Suprapubic skin (tissue), 4 donors: ENCODE results near the gene ACE. TPM values are rescaled to one million over a fixed set of nuclear protein-coding genes. Genes with fewer than 3 reads are reported as not detected.
A peak's percentile ranks its signal among the peaks of the same experiment; 100 is the strongest.

Experiments
- DNase-seq, 2 donors: peaks; one replicate each; pipeline ENCODE4 v3.0.0-alpha.2; 2019; ENCODE audit warnings: low spot score in 2 of 2
- H3K27ac ChIP-seq: fragments of 200-600 bp; sonication (generic); one replicate; pipeline ENCODE4 v1.5.1; 2019
- H3K27me3 ChIP-seq: fragments of 200-600 bp; sonication (generic); one replicate; pipeline ENCODE4 v1.5.1; 2019
- H3K36me3 ChIP-seq: fragments of 200-600 bp; sonication (generic); one replicate; pipeline ENCODE4 v1.5.1; 2019
- H3K4me1 ChIP-seq: fragments of 200-600 bp; sonication (generic); one replicate; pipeline ENCODE4 v1.5.1; 2019
- H3K4me3 ChIP-seq: fragments of 200-600 bp; sonication (generic); one replicate; pipeline ENCODE4 v1.5.1; 2019; ENCODE audit warnings: mild to moderate bottlenecking
- H3K9me3 ChIP-seq: fragments of 200-600 bp; sonication (generic); one replicate; pipeline ENCODE4 v1.5.1; 2019
- EP300 ChIP-seq: sonication (generic); formaldehyde crosslinking; IDR thresholded peaks from one replicate; pipeline ENCODE4 v1.6.1; 2017; ENCODE audit warnings: antibody characterized with exemption
- POLR2A ChIP-seq, 2 donors: fragments of 450-650 bp; IDR thresholded peaks; one replicate each; pipeline ENCODE4 v1.6.1; 2017; ENCODE audit warnings: antibody characterized with exemption in 2 of 2, mild to moderate bottlenecking in 2 of 2, moderate library complexity in 2 of 2
- POLR2AphosphoS5 ChIP-seq, 3 donors: sonication (generic); formaldehyde crosslinking; IDR thresholded peaks; one replicate each; pipeline ENCODE4 v1.6.1; 2017; ENCODE audit warnings: antibody characterized with exemption in 3 of 3
- WGBS: methylation state at CpG from one replicate; pipeline ENCODE4 v1.1.5; 2018; 5-methylcytosine and 5-hydroxymethylcytosine counted together
- total RNA-seq, 4 donors: library from RNA; depleted of rRNA; stranded (reverse); fragments of >200 nt; gene quantifications; one replicate each; pipeline ENCODE4 v1.1.0, GENCODE V29; 2016
- TF ChIP-seq, protein P1 (sequence below), 2 donors: fragments of 200-600 bp in 1 of 2; fragments of 450-650 bp in 1 of 2; sonication (generic) in 1 of 2; IDR thresholded peaks; one replicate each; pipeline ENCODE4 v1.5.1; 2016 to 2019; ENCODE audit warnings: antibody characterized with exemption in 2 of 2, mild to moderate bottlenecking in 1 of 2, moderate library complexity in 1 of 2

The ACE gene
- total RNA-seq, 4 donors from 2014 or later: 0.79 to 6.3 (median 4.0) TPM

DNA sequence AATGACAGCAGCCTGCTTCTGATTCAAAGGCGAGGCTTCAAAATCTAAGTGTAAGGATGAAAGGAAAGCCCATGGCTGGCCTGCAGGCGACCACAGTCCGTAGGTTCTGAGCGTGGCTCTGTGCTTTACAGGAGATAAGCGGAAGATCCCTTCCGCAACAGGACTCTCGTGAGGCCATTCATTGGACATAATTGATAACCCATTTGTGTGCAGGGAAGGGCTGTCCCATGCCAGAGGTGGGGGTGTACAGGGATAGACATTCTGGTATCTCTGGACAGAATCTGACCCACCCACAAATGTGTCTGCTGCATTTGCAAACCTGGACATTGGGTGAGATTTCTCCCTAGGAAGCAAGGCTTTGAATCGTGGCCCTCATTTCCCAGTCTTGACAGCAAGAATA is 34.8 kb upstream of the ACE start:
- H3K36me3 ChIP-seq: peaks cover 4% of the 10 kb centered on the region
- DNase-seq: no peak
- H3K4me3 ChIP-seq: no peak overlapping the region
- no peaks in the 10 kb centered on the region for H3K9me3 ChIP-seq
- WGBS: 85% methylated on average over 8 of the region's 8 CpGs
- H3K27me3 ChIP-seq: no peaks in the 10 kb centered on the region
- TF ChIP-seq EP300: no peak
- no peak for TF ChIP-seq POLR2A (IDR thresholded peaks at IDR 0.05)
- TF ChIP-seq POLR2AphosphoS5 (IDR thresholded peaks at IDR 0.05): no peak
- TF ChIP-seq, protein P1, sequence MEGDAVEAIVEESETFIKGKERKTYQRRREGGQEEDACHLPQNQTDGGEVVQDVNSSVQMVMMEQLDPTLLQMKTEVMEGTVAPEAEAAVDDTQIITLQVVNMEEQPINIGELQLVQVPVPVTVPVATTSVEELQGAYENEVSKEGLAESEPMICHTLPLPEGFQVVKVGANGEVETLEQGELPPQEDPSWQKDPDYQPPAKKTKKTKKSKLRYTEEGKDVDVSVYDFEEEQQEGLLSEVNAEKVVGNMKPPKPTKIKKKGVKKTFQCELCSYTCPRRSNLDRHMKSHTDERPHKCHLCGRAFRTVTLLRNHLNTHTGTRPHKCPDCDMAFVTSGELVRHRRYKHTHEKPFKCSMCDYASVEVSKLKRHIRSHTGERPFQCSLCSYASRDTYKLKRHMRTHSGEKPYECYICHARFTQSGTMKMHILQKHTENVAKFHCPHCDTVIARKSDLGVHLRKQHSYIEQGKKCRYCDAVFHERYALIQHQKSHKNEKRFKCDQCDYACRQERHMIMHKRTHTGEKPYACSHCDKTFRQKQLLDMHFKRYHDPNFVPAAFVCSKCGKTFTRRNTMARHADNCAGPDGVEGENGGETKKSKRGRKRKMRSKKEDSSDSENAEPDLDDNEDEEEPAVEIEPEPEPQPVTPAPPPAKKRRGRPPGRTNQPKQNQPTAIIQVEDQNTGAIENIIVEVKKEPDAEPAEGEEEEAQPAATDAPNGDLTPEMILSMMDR (IDR thresholded peaks at IDR 0.05): no peak
- H3K4me1 ChIP-seq: peaks cover 39% of the 10 kb centered on the region
- no peak overlapping the region for H3K27ac ChIP-seq

DNA sequence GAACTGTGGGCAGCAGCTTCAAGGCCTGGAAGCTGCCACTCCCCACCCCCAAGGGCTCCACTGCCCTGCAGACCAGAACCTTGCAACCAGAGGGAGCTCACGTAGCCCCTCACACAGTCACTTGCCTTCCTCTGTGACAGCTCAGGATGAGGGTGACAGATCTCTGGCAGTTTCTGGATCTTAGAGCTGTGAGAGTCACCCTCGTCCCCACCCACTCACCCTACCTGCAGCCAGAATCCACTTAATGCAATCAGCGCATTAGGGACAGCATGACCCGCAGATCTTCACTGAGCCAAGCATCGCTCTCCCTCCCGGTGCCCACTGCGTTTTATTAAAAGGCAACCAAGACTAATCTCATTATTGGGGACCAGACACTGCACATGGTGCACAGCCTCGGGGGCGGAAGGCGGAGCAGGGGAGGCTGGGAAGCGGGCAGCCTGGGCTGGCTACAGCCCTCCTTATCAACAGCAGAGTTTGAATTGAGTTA is 34.3 kb upstream of the ACE start:
- 73% methylated on average over 9 of the region's 11 CpGs for WGBS
- no peak for DNase-seq
- TF ChIP-seq, protein P1 (IDR thresholded peaks at IDR 0.05): no peak
- TF ChIP-seq POLR2AphosphoS5 (IDR thresholded peaks at IDR 0.05): no peak
- no peak for TF ChIP-seq EP300
- no peak for TF ChIP-seq POLR2A (IDR thresholded peaks at IDR 0.05)
- no peak overlapping the region for H3K27ac ChIP-seq
- H3K9me3 ChIP-seq: no peaks in the 10 kb centered on the region
- H3K36me3 ChIP-seq: peaks cover 4% of the 10 kb centered on the region
- no peak overlapping the region for H3K4me3 ChIP-seq
- H3K27me3 ChIP-seq: no peaks in the 10 kb centered on the region
- H3K4me1 ChIP-seq: peaks cover 39% of the 10 kb centered on the region

DNA sequence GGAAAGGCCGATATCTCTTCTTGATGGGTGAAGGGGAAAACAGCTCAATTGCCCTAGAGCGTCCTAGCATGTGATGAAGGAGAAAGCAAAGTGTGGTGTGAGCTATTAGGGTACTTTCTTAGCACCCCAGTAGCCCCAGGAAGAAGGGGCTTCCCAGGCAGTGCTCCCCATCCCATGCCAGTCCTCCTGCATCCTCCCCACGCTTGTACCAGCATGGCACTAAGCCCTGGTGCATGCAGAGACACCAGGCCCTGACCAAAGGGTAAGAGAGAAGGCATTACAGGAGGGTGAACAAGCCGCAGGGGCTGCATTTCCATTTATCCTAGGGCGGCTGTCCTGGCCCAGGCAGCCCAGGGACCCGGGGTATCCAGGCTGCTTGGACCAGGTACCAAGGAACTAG is 33.8 kb upstream of the ACE start:
- Histone ChIP-seq H3K27me3 (no peaks in the 10 kb centered on the region), H3K4me3 (no peak overlapping the region), H3K36me3 (peaks cover 4% of the 10 kb centered on the region), H3K27ac (no peak overlapping the region), H3K9me3 (no peaks in the 10 kb centered on the region), H3K4me1 (peaks cover 39% of the 10 kb centered on the region)
- no peak for DNase-seq
- TF ChIP-seq POLR2AphosphoS5 (IDR thresholded peaks at IDR 0.05): no peak
- no peak for TF ChIP-seq POLR2A (IDR thresholded peaks at IDR 0.05)
- TF ChIP-seq, protein P1 (IDR thresholded peaks at IDR 0.05): no peak
- no peak for TF ChIP-seq EP300
- 91% methylated on average over 6 of the region's 6 CpGs for WGBS

DNA sequence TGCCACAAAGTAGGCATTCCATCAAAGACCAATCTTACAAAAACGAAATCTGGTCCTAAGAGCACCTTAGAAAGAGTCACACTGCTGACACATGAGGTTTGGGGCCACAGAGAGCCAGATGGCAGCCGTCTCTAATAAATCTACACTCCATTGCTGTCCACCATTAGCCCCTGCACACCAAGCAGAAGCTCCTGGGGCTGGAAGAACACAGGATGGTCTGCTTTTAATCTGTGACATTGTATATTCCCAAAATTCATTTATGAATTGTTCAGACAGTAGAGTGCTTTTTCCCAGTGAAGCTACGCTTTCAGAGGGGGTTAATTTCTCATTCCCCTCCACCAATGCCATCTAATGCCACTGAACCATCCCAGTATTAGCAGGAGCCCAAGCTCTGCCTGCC is 32.4 kb upstream of the ACE start:
- Histone ChIP-seq H3K36me3 (peaks cover 4% of the 10 kb centered on the region), H3K4me3 (no peak overlapping the region), H3K27me3 (no peaks in the 10 kb centered on the region), H3K27ac (no peak overlapping the region), H3K4me1 (peaks cover 33% of the 10 kb centered on the region), H3K9me3 (no peaks in the 10 kb centered on the region)
- no peak for DNase-seq
- TF ChIP-seq POLR2AphosphoS5 (IDR thresholded peaks at IDR 0.05) (no peak), POLR2A (IDR thresholded peaks at IDR 0.05) (no peak)
- WGBS: 76% methylated on average over 3 of the region's 3 CpGs

DNA sequence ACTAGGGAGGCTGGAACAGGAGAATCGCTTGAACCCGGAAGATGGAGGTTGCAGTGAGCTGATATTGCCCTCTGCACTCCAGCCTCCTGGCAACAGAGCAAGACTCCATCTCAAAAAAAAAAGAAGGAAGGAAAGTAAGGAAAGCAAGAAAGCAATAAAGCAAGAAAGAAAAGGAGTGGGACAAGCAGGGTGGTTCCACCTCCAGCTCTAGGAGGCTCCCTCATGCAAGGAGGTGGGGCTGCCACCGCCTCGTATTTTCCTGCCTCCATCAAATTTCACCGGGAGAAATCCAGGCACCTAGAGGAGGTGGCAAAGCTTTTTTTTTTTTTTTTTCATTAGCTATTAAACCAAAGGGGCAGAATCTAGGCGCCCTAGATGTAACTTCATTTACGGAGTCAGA is 31.8 kb upstream of the ACE start:
- no peak for DNase-seq
- H3K9me3 ChIP-seq: no peaks in the 10 kb centered on the region
- peak overlapping the region; percentile 95 for H3K27ac ChIP-seq
- TF ChIP-seq POLR2A (IDR thresholded peaks at IDR 0.05): no peak
- no peak for TF ChIP-seq POLR2AphosphoS5 (IDR thresholded peaks at IDR 0.05)
- TF ChIP-seq, protein P1 (IDR thresholded peaks at IDR 0.05): no peak
- no peak for TF ChIP-seq EP300
- H3K4me3 ChIP-seq: peak overlapping the region; percentile 86
- peaks cover 4% of the 10 kb centered on the region for H3K36me3 ChIP-seq
- H3K4me1 ChIP-seq: peaks cover 33% of the 10 kb centered on the region
- H3K27me3 ChIP-seq: no peaks in the 10 kb centered on the region
- WGBS: 48% methylated on average over 7 of the region's 7 CpGs

DNA sequence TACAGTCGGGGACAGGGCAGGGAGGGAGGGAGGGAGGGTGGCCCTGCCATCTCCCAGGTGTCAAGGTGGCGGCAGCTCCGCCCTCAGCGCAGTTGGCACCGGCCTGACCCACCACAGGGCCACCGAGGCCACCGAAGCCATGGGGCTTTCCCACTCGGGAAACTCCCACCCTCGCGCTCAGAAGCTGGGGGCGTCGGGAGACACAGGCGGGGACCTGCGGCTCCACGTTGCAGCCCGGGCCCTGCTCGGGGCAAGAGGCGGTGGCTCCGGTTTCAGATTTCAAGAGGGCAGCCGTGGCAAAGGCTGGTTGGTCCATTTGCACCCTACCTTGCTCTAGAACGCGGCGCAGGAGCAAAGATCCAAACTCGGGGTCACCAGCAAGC is 31.3 kb upstream of the ACE start:
- H3K9me3 ChIP-seq: no peaks in the 10 kb centered on the region
- H3K27me3 ChIP-seq: no peaks in the 10 kb centered on the region
- H3K4me3 ChIP-seq: peak overlapping the region; percentile 86
- peak in 1 of 3 donors; percentile 14 for TF ChIP-seq POLR2AphosphoS5 (IDR thresholded peaks at IDR 0.05)
- TF ChIP-seq, protein P1 (IDR thresholded peaks at IDR 0.05): no peak
- H3K27ac ChIP-seq: peak overlapping the region; percentile 95
- 7% methylated on average over 5 of the region's 24 CpGs for WGBS
- peaks cover 4% of the 10 kb centered on the region for H3K36me3 ChIP-seq
- DNase-seq: no peak
- H3K4me1 ChIP-seq: peaks cover 33% of the 10 kb centered on the region
